ENCODE data around the gene PFDN6.

The PFDN6 gene

GRCh38 chr6:33296797-33297405, 7.5 kb downstream of the PFDN6 start:
- no peak for DNase-seq

- DNase-seq: no peak
Observed at GRCh38 chr6:33297406-33297955, 8.1 kb downstream of the PFDN6 start.

- no peak for DNase-seq
Observed at GRCh38 chr6:33297956-33298772, 8.8 kb downstream of the PFDN6 start.

- DNase-seq: no peak
Observed at GRCh38 chr6:33298773-33299236, 9.4 kb downstream of the PFDN6 start, which contains the start of gene RGL2. TSS of gene RGL2 (minus strand) at chr6:33298942. CDS start at chr6:33298610, 332 bp downstream.

- peak; percentile 88 for DNase-seq
Observed at GRCh38 chr6:33299237-33299944, 10.0 kb downstream of the PFDN6 start.

GRCh38 chr6:33301877-33302276, 12.5 kb downstream of the PFDN6 start:
- no peak for DNase-seq

GRCh38 chr6:33304216-33304615, 14.8 kb downstream of the PFDN6 start:
- no peak for DNase-seq

- no peak for DNase-seq
Observed at GRCh38 chr6:33305052-33305451, 15.7 kb downstream of the PFDN6 start.

- no peak for DNase-seq
Observed at GRCh38 chr6:33306356-33306755, 17.0 kb downstream of the PFDN6 start.

- DNase-seq: no peak
Observed at GRCh38 chr6:33312361-33313104, 23.1 kb downstream of the PFDN6 start.

GRCh38 chr6:33313105-33313708, 23.8 kb downstream of the PFDN6 start:
- DNase-seq: no peak

GRCh38 chr6:33313709-33314514, 24.5 kb downstream of the PFDN6 start, which contains the start of gene TAPBP:
TSS of gene TAPBP (minus strand) at chr6:33314078. CDS start at chr6:33314041, 37 bp downstream.
- no peak for DNase-seq

- DNase-seq: peak; percentile 68
Observed at GRCh38 chr6:33314515-33314942, 25.1 kb downstream of the PFDN6 start.

- DNase-seq: no peak
Observed at GRCh38 chr6:33314943-33315792, 25.8 kb downstream of the PFDN6 start.

GRCh38 chr6:33315793-33316602, 26.6 kb downstream of the PFDN6 start:
- no peak for DNase-seq

GRCh38 chr6:33316603-33317418, 27.4 kb downstream of the PFDN6 start:
- DNase-seq: no peak

GRCh38 chr6:33317419-33317668, 27.9 kb downstream of the PFDN6 start:
- no peak for DNase-seq

GRCh38 chr6:33317669-33318425, 28.4 kb downstream of the PFDN6 start, which contains the start of gene ZBTB22:
TSS of gene ZBTB22 (minus strand) at chr6:33317744. CDS start at chr6:33316916, 828 bp downstream.
- peak; percentile 99 for DNase-seq
